ENCODE measurements around the gene FAT1.

- TF ChIP-seq CTCF (IDR thresholded peaks at IDR 0.05; ENCODE audit: extremely low read depth in 1 of 2, insufficient read depth in 1 of 2, low read depth in 1 of 2, low read length in 2 of 2) (no peak), POLR2AphosphoS5 (IDR thresholded peaks at IDR 0.05; ENCODE audit: insufficient read depth, low read depth, low read length) (no peak), POLR2A (IDR thresholded peaks at IDR 0.05; ENCODE audit: low read depth, low read length) (no peak), MYC (IDR thresholded peaks at IDR 0.05; ENCODE audit: low read depth, low read length) (no peak), MAX (IDR thresholded peaks at IDR 0.05; ENCODE audit: insufficient read depth, insufficient read length) (no peak), EZH2 (IDR thresholded peaks at IDR 0.05; ENCODE audit: borderline replicate concordance, low read depth, low read length, severe bottlenecking) (no peak), FOS (IDR thresholded peaks at IDR 0.05; ENCODE audit: borderline replicate concordance, insufficient read depth, low read length) (no peak), GATA2 (IDR thresholded peaks at IDR 0.05; ENCODE audit: insufficient read depth, insufficient read length, low read depth, low read length) (no peak), JUN (IDR thresholded peaks at IDR 0.05; ENCODE audit: borderline replicate concordance, insufficient read depth, insufficient read length, low read depth) (no peak)
Measured at GRCh38 chr4:186709517-186709916, 14.1 kb downstream of the FAT1 start.
